Measurements from ENCODE around the gene RPS21. TPM values are rescaled to one million over a fixed set of nuclear protein-coding genes. Genes with fewer than 3 reads are reported as not detected.

The RPS21 gene
- 1,039 and 1,622 TPM in 2 replicates for total RNA-seq (2014; rRNA removed; shearing (Covaris generic))
- 566 and 639 TPM in 2 replicates for polyA plus RNA-seq (2016; fragmentation: Nextera tagmentation; extraction: Ambion mirVana)

GRCh38 chr20:62386383-62387218, at the start of gene RPS21:
TSS of gene RPS21 (plus strand) at chr20:62387103. CDS start at chr20:62387339, 236 bp downstream.
- Histone ChIP-seq H3K9ac (peak within 1 kb of the TSS; percentile 95), H3K36me3 (ENCODE audit: low read depth) (peaks cover 9% of the 10 kb centered on the region; the same call in 1 of the 2 replicates), H3K4me3 (peak within 1 kb of the TSS; percentile 99), H2AFZ (peak within 1 kb of the TSS; percentile 71), H4K20me1 (ENCODE audit: insufficient read depth) (no peaks in the 10 kb centered on the region), H3F3A (ENCODE audit: insufficient read depth) (peaks cover 20% of the 10 kb centered on the region; the same call in 1 of the 2 replicates), H3K4me2 (ENCODE audit: unreplicated experiment) (peak within 1 kb of the TSS; percentile 99), H3K9me2 (ENCODE audit: insufficient read depth) (no peaks in the 10 kb centered on the region), H3K27ac (peak within 1 kb of the TSS; percentile 53), H3K4me1 (ENCODE audit: insufficient read depth) (peaks cover 17% of the 10 kb centered on the region), H3K79me2 (ENCODE audit: insufficient read depth) (peaks cover 71% of the 10 kb centered on the region), H3K27me3 (replicated peaks; ENCODE audit: insufficient read depth) (no peaks in the 10 kb centered on the region), H3K9me3 (ENCODE audit: low read depth) (no peaks in the 10 kb centered on the region)
- in situ Hi-C loops (cut with MboI): loop anchor here (25.0 kb wide), 1 partner anchor 374 kb away; no protein-coding TSS in a partner anchor
- DNase-seq: peak; percentile 97
- WGBS, 2 experiments (ENCODE audit: low coverage in 1 of 2, low lambda C conversion rate in 2 of 2, missing lambda C conversion rate in 2 of 2): 0 to 1% methylated on average over 44 to 65 of the region's 83 CpGs
- no peak for TF ChIP-seq EZH2 (IDR thresholded peaks at IDR 0.05; ENCODE audit: insufficient read depth, poor library complexity, severe bottlenecking)
- TF ChIP-seq EZH2phosphoT487 (IDR thresholded peaks at IDR 0.05; ENCODE audit: insufficient read depth, low read depth): no peak

- Histone ChIP-seq H3K27ac (no peak overlapping the region), H3K27me3 (replicated peaks; ENCODE audit: insufficient read depth) (no peaks in the 10 kb centered on the region), H3K4me2 (ENCODE audit: unreplicated experiment) (no peak overlapping the region), H3K4me3 (no peak overlapping the region), H3K9me3 (ENCODE audit: low read depth) (no peaks in the 10 kb centered on the region), H3K4me1 (ENCODE audit: insufficient read depth) (no peaks in the 10 kb centered on the region), H2AFZ (no peak overlapping the region), H3K36me3 (ENCODE audit: low read depth) (no peaks in the 10 kb centered on the region), H3K79me2 (ENCODE audit: insufficient read depth) (no peaks in the 10 kb centered on the region), H3K9ac (no peak overlapping the region), H3K9me2 (ENCODE audit: insufficient read depth) (no peaks in the 10 kb centered on the region), H4K20me1 (ENCODE audit: insufficient read depth) (no peaks in the 10 kb centered on the region), H3F3A (ENCODE audit: insufficient read depth) (no peaks in the 10 kb centered on the region)
- no peak for DNase-seq
- no peak for TF ChIP-seq EZH2phosphoT487 (IDR thresholded peaks at IDR 0.05; ENCODE audit: insufficient read depth, low read depth)
- no peak for TF ChIP-seq EZH2 (IDR thresholded peaks at IDR 0.05; ENCODE audit: insufficient read depth, poor library complexity, severe bottlenecking)
- in situ Hi-C loops (cut with MboI): no loop called here
- 80 to 83% methylated on average over 31 to 34 of the region's 34 CpGs for WGBS, 2 experiments (ENCODE audit: low coverage in 1 of 2, low lambda C conversion rate in 2 of 2, missing lambda C conversion rate in 2 of 2)
Observed at GRCh38 chr20:62337558-62338293, 49.2 kb upstream of the RPS21 start.

- Histone ChIP-seq H3K4me2 (ENCODE audit: unreplicated experiment) (no peak overlapping the region), H3K4me3 (no peak overlapping the region), H3K79me2 (ENCODE audit: insufficient read depth) (no peaks in the 10 kb centered on the region), H3K27ac (no peak overlapping the region), H3K9me2 (ENCODE audit: insufficient read depth) (no peaks in the 10 kb centered on the region), H3K9ac (no peak overlapping the region), H3F3A (ENCODE audit: insufficient read depth) (no peaks in the 10 kb centered on the region), H4K20me1 (ENCODE audit: insufficient read depth) (no peaks in the 10 kb centered on the region), H2AFZ (no peak overlapping the region), H3K4me1 (ENCODE audit: insufficient read depth) (no peaks in the 10 kb centered on the region), H3K9me3 (ENCODE audit: low read depth) (no peaks in the 10 kb centered on the region), H3K27me3 (replicated peaks; ENCODE audit: insufficient read depth) (no peaks in the 10 kb centered on the region), H3K36me3 (ENCODE audit: low read depth) (no peaks in the 10 kb centered on the region)
- DNase-seq: no peak
- in situ Hi-C loops (cut with MboI): no loop called here
- 93 to 95% methylated on average over 13 of the region's 16 CpGs for WGBS, 2 experiments (ENCODE audit: low coverage in 1 of 2, low lambda C conversion rate in 2 of 2, missing lambda C conversion rate in 2 of 2)
- no peak for TF ChIP-seq EZH2 (IDR thresholded peaks at IDR 0.05; ENCODE audit: insufficient read depth, poor library complexity, severe bottlenecking)
- no peak for TF ChIP-seq EZH2phosphoT487 (IDR thresholded peaks at IDR 0.05; ENCODE audit: insufficient read depth, low read depth)
Observed at GRCh38 chr20:62338294-62338620, 48.6 kb upstream of the RPS21 start.

DNA sequence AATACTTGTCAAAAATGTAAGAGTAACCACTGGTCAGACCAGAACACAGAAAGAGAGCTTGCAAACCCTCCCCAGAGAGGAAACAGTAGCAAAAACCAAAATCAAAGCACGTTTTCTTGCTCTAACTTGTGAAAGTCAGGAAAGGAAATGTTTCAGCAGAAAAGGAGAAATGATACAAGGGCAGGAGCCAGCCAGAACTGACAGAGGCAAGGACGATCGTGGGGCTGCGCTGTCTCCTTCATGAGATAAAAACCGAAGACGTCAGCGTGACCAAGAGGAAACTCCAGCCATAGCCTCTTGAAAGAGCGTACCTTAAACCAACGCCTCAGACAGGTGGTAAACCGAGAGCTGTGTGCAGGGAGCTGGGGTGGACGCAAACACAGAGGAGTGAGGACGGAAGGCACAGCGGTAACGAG, 47.2 kb upstream of the RPS21 start:
- H3K4me1 ChIP-seq (ENCODE audit: insufficient read depth): no peaks in the 10 kb centered on the region
- TF ChIP-seq EZH2phosphoT487 (IDR thresholded peaks at IDR 0.05; ENCODE audit: insufficient read depth, low read depth) (no peak), EZH2 (IDR thresholded peaks at IDR 0.05; ENCODE audit: insufficient read depth, poor library complexity, severe bottlenecking) (no peak)
- no peak overlapping the region for H3K27ac ChIP-seq

More for the DNA sequence above, 47.2 kb upstream of the RPS21 start:
- H3K4me2 ChIP-seq (ENCODE audit: unreplicated experiment): no peak overlapping the region
- in situ Hi-C loops (cut with MboI): no loop called here
- no peaks in the 10 kb centered on the region for H3K79me2 ChIP-seq (ENCODE audit: insufficient read depth)
- no peaks in the 10 kb centered on the region for H3K9me2 ChIP-seq (ENCODE audit: insufficient read depth)
- WGBS, 2 experiments (ENCODE audit: low coverage in 1 of 2, low lambda C conversion rate in 2 of 2, missing lambda C conversion rate in 2 of 2): 63 to 66% methylated on average over 14 of the region's 14 CpGs
- no peak for DNase-seq
- H3F3A ChIP-seq (ENCODE audit: insufficient read depth): no peaks in the 10 kb centered on the region
- no peak overlapping the region for H3K9ac ChIP-seq
- no peaks in the 10 kb centered on the region for H4K20me1 ChIP-seq (ENCODE audit: insufficient read depth)
- H3K4me3 ChIP-seq: no peak overlapping the region
- H2AFZ ChIP-seq: no peak overlapping the region
- H3K9me3 ChIP-seq (ENCODE audit: low read depth): no peaks in the 10 kb centered on the region
- no peaks in the 10 kb centered on the region for H3K27me3 ChIP-seq (replicated peaks; ENCODE audit: insufficient read depth)
- no peaks in the 10 kb centered on the region for H3K36me3 ChIP-seq (ENCODE audit: low read depth)

Data from GM23248 (cell line).